Measurements from ENCODE around the gene TMEM225B.
"Not testable (repeated sequence)": the region's sequence is repeated elsewhere in the genome, so short reads cannot be mapped to it uniquely, and the experiment has no call there.

TMEM225B gene

DNA sequence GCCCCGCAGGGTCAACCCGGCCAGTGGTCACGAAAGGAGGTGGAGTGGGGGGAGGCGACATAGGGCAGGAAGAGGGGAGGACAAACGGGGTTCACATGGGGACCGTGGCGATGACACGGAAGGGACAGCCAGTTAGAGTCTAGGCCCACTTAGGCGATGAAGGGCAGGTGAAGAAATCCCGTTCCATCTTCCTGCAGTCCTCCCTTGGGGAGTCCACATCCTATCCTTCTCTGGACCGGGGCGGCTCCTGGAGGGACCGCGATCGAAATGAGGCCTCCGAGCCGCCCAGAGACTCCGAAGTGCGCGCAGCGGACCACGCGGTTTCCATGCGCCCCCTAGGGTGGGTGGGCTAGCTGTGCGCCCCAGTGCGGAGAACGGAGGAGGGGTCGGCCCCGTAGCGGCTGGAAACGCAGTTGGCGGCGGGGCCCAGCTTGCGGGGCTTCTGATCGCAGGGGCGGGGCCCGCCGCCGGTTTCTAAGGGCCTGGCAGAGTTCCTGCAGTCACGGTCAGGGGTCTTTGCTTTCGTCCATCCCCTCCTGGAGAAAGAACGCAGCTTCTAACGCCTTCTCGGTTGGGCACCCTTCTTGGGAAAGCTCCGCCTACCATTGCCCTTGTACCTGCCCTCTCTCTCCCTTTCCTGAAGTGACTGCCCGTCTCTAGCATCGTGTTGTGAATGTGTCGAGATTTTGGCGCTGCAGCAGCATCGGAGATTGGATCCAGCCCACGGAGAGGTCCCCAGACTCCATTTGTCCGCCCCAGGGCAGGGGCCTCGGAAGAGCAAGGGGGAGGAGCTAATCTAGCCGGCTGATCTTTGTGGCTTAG lies 17.9 kb upstream of the TMEM225B start:
- DNase-seq: peak; percentile 29

DNA sequence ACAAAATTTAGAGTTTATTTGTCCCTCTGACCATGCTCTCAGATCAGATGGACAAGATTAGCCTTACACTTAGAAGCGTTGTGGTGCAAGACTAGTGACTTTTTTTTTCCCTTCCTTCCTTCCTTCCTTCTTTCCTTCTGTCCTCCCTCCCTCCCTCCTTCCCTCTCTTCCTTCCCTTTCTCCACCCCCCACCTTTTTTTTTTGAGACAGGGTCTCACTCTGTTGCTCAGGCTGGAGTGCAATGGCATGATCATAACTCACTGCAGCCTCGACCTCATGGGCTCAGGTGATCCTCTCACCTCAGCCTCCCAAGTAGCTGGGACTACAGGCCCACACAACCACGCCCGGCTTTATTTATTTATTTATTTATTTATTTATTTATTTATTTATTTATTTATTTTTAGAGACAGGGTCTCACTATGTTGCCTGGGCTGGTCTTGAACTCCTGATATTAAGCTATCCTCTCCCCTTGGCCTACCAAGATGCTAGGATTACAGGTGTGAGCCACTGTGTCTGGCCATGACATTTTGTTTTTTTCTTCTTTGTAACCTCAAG lies 17.2 kb upstream of the TMEM225B start:
- DNase-seq: not testable (repeated sequence)

DNA sequence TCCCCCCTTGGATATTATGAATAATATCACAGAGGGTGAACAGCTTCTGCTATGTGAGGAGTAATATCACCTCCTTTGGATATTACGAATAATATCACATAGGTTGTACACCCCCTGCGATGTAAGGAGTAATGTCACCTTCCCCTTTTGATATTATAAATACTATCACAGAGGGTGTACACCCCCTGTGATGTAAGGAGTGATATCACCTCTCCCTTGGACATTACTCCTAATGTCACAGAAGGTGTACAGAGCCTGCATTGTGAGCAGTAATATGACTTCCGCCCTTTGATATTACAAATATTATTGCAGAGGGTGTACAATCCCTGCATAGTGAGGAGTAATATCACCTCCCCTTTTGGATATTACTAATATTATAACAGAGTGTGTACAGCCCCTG lies 9.2 kb upstream of the TMEM225B start:
- no peak for DNase-seq

DNA sequence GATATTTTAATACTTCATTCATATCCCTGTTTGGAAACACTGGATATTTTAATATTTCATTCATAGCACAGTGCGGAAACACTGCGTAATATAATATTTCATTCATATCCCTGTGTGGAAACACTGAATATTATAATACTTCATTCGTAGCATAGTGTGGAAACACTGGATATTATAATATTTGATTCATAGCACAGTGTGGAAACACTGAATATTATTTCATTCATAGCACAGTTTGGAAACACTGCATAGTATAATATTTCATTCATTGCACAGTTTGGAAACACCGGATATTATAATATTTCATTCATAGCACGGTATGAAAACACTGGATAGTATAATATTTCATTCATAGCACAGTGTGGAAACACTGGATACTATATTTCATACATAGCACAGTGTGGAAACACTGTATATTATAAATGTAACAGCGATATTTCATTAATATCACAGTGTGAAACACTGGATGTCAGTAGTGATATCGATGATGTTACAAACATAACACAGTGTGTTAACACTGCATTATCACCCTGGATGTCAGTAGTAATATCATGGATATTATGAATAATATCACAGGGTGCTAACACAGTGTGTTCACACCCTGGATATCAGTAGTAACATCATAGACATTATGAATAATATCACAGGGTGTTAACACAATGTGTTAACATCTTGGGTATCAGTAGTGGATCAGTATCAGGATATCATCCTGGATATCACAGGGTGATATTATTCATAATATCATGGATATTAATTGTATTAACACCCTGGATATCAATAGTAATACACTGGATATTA lies 2.9 kb upstream of the TMEM225B start:
- DNase-seq: no peak

DNA sequence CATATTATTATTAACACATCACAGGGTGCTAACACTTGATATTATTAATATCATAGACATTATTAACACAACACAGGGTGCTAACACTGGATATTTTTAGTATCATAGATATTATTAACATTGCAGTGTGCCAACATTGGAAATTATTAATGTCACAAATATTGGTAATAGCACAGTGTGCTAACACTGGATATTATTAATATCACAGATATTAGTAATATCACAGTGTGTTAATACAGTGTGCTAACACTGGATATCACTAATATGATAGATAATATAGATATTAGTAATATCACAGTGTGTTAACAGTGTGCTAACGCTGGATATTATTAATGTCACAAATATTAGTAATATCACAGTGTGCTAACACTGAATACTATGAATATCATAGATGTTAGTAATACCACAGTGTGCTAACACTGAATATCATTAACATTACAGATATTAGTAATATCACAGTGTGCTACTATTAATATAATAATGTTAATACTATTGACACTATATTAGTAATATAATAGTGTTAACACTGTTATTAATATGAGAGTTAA lies 1.6 kb upstream of the TMEM225B start:
- no peak for DNase-seq

GRCh38 chr7:99599836-99600235 lies 1.8 kb downstream of the TMEM225B start:
- DNase-seq: no peak

GRCh38 chr7:99601656-99602310 lies 3.7 kb downstream of the TMEM225B start:
- DNase-seq: no peak

GRCh38 chr7:99605527-99605926 lies 7.5 kb downstream of the TMEM225B start:
- no peak for DNase-seq

- DNase-seq: no peak
Observed at GRCh38 chr7:99606531-99606930, 8.5 kb downstream of the TMEM225B start.

GRCh38 chr7:99607548-99607947 lies 9.5 kb downstream of the TMEM225B start:
- DNase-seq: no peak

DNA sequence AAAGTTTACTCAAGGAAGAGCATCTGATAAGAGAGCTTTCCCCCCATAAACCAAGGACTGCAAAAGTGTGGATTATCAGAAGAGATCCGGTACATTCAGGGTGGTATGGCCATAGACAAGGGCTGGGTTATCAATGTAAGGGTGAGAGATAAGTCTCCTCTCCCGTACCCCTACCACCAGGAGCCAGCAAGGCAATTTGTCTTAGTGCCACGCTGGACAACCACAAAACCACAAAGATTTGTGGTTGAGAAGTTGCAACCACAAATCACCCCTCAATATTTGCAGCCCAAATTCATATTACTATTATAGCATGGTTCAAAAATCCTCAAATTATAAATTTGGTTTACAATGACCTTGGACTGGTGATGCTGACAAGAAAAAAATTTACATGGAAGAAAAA lies 16.4 kb downstream of the TMEM225B start:
- no peak for DNase-seq

DNA sequence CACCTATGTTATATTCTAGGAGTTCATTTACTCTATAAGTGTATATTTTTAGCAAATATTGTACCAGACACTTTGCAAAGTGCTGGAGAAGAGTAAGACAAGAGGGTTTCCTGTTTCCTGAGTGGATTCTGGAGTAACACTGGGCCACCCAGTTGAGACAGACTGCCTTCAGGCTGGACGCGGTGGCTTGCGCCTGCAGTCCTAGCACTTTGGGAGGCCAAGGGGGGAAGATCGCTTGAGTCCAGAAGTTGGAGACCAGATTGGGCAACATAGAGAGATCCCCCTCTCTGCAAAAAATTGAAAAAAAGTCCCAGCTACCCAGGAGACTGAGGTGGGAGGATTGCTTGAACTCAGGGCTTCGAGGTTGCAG lies 17.9 kb downstream of the TMEM225B start:
- DNase-seq: no peak

DNA sequence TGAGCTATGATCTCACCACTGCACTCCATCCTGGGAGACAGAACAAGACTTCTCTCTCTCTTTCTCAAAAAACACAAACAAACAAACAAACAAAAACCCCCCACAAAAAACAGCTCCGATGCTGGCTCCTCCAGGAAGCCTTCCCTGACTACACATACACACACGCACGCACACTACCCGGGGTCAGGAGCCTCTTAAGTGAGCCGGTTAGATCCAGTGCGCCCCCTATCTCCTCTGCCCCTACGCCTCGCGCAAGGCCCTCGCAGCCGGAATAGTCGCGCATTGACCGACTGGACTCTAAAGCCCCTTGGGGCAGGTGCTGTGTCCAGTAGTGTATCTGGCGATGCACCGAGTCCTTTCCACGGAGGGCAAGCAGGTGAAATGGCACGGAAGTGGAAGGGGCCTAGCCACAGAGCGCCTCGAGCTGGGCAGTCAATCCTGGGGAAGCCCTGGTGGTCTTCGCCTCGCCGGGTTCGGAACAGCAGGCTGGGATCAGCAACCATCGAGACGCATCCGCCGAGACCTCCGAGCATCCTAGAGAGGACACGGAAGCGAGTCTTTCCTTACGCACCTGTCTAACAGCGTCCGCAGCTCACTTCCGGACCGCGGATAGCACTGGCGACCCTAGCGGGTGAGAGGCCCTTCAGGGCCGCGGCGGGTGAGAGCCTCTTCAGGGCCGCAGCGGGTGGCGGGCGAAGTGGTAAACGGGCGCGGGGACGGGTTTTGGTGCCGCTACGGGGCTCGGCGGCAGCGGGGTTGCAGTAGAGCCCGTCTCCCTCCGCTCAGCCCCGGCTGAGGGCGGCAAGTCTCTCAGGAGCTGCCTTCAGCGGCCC lies 18.5 kb downstream of the TMEM225B start, which contains the start of gene ZSCAN25:
Gene ZSCAN25 (plus strand): TSS at position 588 of the 833 bp plus-strand sequence. CDS start 2,661 bp downstream, outside the sequence.
- DNase-seq: peak; percentile 48

DNA sequence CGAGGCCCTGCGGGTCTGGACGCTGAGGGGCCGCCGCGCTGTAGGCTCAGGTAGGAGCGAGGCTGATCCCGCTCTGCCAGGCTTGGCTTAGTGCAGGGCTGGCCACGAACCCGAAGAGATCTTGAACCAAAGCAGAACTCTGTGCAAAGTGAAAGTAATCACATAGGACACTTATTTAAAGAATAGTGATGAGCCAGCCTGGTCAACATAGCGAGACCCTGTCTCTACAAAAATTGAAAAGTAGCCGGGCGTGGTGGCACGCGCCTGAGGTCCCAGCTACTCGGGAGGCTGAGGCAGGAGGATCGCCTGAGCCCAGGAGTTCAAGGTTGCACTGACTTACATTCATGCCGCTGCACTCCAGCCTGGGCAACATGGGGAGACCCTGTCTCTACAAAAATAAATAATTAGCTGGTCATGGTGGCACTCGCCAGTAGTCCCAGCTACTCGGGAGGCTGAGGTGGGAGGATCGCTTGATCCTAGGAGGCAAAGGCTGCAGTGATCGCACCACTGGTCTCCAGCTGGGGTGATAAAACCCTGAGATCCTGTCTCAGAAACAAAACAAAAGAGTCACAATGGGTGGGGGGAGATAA lies 19.2 kb downstream of the TMEM225B start:
- no peak for DNase-seq

DNA sequence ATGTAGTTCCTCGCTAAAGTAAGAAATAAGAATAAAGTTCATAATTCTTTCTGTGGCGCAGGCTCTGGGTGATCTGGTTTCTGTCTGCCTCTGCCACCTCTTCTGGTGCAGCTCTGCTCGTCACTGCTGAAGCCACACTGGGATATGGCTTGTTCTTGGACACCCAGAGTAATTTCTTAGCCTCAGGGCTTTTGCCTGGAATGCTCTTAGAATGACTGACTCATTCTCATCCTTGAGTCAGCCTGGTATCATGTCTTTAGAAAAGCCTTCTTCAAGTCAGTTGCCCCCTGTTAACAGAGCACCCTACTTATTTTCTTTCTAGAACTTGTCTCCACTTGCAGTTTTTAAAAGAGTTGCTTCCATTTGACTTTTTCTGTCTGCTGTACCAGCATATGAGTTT lies 20.7 kb downstream of the TMEM225B start:
- DNase-seq: no peak

GRCh38 chr7:99619571-99620130 lies 21.6 kb downstream of the TMEM225B start:
- no peak for DNase-seq

- DNase-seq: no peak
Observed at GRCh38 chr7:99621271-99621670, 23.2 kb downstream of the TMEM225B start.

GRCh38 chr7:99622596-99622995 lies 24.5 kb downstream of the TMEM225B start:
- no peak for DNase-seq

- DNase-seq: no peak
Observed at GRCh38 chr7:99623091-99623693, 25.1 kb downstream of the TMEM225B start.

- no peak for DNase-seq
Observed at GRCh38 chr7:99623702-99624447, 25.8 kb downstream of the TMEM225B start.

Data from activated gamma-delta T cell (primary cell).